NCI-H748 treated with DMSO at 0.1 percent for 48 hours (cell line): ENCODE measurements around the gene MYBPHL.

Experiments used
- DNase-seq: peaks from one replicate; lab custom pipeline; 2025; lab: John Stamatoyannopoulos, UW

MYBPHL gene, protein sequence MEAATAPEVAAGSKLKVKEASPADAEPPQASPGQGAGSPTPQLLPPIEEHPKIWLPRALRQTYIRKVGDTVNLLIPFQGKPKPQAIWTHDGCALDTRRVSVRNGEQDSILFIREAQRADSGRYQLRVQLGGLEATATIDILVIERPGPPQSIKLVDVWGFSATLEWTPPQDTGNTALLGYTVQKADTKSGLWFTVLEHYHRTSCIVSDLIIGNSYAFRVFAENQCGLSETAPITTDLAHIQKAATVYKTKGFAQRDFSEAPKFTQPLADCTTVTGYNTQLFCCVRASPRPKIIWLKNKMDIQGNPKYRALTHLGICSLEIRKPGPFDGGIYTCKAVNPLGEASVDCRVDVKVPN

GRCh38 chr1:109306832-109307273, at the start of gene MYBPHL:
TSS of gene MYBPHL (minus strand) at chr1:109307011. CDS start at chr1:109306991, 20 bp downstream.
- DNase-seq, result no peak

DNA sequence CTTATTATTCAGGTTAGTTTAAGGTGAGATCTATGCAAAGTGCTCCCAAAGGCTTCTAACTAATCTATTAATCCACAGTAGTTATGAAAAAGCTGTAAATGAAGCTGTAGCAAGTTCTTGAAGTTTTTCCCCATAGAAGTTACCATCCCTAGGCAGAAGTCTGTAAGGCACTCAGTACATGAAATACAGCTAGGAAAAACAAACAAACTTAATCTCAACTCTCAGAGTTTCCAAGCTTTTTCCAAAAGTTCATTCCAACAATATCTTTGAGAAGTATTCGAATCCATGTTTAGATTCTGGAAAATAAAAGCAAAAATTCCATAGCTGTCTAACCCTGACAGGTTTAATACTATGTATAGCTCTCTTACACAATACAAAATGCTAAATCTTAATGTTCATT, 49.7 kb upstream of the MYBPHL start:
- no peak for DNase-seq

- DNase-seq, result no peak
These were observed 48.1 kb upstream of the MYBPHL start for GRCh38 chr1:109354929-109355328.

DNA sequence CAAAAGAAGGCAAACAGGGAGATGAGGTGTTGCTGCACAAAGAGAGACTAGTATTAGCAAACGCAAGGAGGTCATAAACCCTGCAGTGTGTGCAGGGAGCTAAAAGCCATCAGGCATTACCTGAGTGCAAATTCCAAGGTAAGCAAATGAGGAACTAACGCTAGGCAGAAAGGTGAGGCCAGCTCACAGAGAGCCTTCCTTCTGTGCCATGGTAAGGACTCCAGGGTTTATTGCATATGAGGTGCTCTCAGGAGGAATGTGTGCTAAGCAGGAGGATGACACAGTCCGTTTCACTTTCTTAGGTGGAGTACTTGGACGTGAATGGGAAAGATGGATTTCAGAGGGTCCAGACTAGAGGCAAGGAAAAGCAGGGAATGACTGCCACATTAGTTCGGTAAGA, 44.6 kb upstream of the MYBPHL start:
- no peak for DNase-seq

DNA sequence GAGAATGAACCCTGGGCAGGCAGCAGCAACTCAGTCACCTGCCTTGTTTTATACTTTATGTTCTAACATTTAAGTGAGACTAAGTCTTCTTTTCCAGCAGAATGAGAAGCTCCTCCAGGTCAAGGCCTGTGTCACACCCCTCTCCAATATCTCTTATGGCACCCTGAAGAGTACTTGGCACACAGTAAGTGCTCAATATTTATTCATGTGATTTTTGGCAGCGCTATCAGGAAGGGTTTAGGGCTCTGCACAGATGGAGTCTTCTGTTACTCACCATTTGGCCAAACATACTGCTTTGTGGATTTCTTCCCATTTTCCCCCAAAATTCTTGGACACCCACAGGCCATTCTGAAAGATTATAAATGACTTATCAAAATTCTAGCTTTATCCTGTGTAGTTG, 43.8 kb upstream of the MYBPHL start:
- no peak for DNase-seq

DNA sequence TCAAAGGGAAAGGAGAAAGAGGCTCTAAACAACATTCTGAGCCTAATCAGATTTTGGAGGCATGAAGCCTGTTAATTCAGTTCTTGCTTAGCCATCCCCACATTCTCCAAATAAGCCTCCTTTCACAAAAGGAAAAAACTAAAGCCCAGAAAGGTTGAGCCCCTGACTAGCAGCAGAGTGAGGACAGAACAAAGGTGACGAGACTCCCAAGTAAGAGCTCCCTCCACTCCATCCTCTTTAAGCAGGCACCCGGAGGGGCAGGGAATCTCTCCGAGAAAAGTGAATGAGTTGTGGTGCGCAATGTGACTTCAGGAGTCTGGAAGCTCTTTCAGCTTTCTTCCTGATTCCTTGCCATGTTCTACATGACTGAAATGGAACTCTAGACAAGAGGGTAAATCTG, 43.4 kb upstream of the MYBPHL start:
- DNase-seq, result no peak

DNA sequence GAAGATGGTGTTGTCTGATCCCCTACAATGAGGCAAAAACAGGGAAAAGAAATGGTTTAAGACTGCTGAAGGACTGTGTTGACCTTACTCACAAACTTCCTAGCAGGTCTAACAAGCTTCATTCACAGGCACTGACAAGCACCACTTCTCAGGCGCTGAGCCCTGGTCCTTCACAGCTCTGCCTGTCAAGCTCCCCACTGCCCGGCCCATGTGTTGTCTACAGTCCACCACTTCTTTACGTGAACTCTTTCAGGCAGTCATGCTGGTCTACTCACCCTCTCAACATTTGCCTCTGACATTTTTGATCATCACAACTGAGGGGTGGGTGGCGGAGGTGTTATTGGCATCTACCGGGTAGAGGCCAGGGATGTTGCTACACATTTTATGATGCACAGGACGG, 40.7 kb upstream of the MYBPHL start:
- no peak for DNase-seq

- no peak for DNase-seq
These were observed 35.4 kb upstream of the MYBPHL start for GRCh38 chr1:109341944-109342930.

- no peak for DNase-seq
These were observed 31.8 kb upstream of the MYBPHL start for GRCh38 chr1:109338608-109339007.

DNA sequence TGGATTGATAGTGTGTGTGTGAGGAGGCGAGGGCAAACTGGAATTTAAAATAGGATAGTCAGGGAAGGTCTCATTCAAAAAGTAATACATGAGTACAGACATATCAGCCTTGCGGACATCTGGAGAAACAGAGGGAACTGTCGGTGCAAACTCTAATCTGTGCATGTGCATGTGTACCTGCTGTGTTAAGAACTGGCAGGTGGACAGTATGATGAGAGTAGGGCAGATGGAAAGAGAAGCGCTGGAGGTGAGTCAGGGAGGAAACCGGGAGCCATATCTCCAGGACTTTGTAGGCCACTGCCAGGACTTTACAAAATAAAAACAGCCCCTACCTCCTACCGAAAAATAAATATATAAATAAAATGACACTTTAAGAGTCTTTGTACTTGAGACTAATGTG, 31.3 kb upstream of the MYBPHL start:
- no peak for DNase-seq

GRCh38 chr1:109335091-109335490, 28.3 kb upstream of the MYBPHL start:
- DNase-seq, result no peak

GRCh38 chr1:109331113-109331512, 24.3 kb upstream of the MYBPHL start:
- DNase-seq, result no peak

DNA sequence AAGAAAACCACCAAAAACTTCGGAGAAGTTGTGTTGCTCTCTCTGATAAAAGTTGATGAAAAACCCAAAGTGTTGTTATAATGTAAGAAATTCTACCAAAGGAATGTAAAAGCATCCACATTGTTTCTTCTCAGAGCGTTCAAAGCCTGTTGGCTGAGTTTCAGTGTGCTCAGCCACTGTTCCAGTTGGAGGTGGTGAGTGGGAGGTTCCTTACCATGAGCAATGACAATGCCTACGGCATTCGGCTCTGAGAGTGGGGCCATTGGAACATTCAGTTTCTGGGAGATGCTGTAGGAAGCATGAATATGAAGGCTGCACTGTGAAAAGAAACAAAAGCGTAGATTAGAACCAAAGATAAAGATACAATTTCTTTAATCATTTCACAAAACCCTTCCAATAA, 20.5 kb upstream of the MYBPHL start:
- DNase-seq, result no peak

DNA sequence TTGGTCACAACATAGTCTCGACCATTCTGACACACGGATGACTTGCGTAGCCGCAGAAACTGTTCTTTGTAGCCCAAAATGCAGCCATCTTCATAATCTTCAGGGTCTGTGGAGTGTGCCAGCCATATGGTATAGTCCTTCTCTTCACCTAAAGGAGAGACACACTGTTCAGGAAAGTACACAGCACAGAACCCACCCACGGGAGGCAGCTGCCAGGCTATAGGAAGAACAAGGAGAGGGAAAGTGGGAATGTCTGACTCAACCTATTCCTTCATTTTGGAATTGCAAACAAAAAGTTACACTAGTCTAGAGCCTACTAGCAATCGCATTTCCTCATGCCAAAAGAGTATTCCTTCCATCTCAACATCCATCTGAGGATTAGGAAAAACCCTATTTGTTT, 16.2 kb upstream of the MYBPHL start:
- no peak for DNase-seq

DNA sequence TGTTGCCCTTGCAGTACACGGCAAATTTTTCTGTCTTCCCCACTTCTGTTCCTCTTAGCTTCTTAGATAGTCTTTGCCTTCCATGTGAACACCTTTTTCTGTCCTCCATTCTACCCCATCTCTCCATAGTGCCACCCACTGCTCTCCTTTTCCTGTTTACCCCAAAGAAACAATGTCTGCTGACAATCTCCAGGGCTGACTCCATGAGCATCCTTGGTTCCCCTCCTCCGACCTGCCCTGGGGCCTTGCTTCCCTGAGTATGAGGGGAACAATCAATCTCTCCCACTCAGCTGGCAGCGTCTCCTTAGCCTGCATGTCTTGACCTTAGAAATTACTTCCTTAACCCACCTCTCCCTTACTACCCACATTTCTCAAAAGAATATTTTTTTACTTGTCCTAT, 12.3 kb upstream of the MYBPHL start:
- DNase-seq, result no peak

DNA sequence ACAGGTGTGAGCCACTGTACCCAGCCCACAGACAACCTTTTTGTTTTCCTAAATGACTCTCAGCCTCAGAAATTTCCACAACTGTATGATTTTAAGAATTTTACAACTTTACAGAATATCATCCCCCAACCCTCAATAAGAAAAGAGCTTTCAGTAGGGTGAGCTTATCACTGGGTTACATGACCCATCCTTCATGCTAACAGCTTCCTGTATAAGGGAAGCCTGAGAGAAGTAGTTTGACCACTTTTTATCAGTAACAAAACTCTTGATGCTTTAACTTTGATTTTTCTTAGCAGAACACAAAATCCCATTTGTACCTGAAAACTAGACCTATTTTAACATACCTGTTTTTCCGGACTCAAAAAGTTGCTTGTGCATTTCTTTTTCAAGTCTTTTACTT, 9.7 kb upstream of the MYBPHL start:
- DNase-seq, result no peak

- DNase-seq, result no peak
These were observed 8.5 kb upstream of the MYBPHL start for GRCh38 chr1:109315288-109315687.

- DNase-seq, result no peak
These were observed 8.0 kb upstream of the MYBPHL start for GRCh38 chr1:109314795-109315194.

GRCh38 chr1:109312978-109313775, 6.4 kb upstream of the MYBPHL start:
- DNase-seq, result no peak

DNA sequence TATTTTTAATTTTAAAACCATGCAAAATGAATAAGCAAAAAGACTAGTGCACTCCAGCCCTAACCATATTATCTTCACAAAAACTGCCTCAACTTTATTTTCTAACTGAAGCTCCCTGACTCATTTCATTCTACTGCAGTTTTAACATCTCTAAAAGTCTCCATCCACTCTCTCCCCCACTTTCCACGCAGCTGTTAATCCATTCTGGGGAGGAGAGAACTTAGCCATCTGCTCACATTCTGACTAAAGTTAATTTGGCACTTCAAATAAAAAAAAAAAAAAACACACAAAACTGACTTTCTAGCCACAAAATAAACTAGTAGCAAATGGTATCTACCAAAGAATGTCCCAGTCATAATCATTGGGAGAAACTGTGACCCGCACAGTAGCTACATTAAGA, 5.4 kb upstream of the MYBPHL start:
- no peak for DNase-seq

DNA sequence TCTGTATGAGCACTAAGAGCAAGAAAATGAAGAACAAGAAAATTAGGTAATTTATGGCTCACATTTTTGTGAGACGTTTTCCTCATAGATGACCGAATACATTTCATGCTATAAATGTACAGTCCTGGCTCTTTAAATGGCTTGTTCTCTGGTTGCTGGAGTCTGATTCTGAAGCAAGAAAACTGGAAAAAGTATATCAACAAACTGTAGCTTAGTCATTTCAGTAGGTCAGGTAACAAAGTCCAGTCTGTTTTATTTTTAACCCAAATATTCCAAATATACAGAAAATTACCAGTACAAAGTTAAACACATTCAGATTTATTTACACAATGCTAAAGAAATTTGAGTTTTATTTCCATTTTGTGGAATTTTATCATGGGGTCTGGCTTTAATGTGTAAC, 2.5 kb upstream of the MYBPHL start:
- DNase-seq, result no peak
